Smooth muscle cell (in vitro differentiated cells): ENCODE measurements around the gene LGALS13. TPM values are rescaled to one million over a fixed set of nuclear protein-coding genes. Genes with fewer than 3 reads are reported as not detected.

Experiments used
- DNase-seq: peaks from one replicate; lab custom pipeline; 2025; ENCODE audit not compliant: unreplicated experiment; lab: John Stamatoyannopoulos, UW
- H2AFZ ChIP-seq: fragments of 200-600 bp; sonication (generic); 2 replicates; pipeline ENCODE4 v1.6.0; 2016; ENCODE audit warnings: antibody characterized with exemption, low read depth, mild to moderate bottlenecking
- H3F3A ChIP-seq: fragments of 200-600 bp; sonication (generic); 2 replicates; pipeline ENCODE4 v1.6.0; 2017; ENCODE audit warnings: antibody characterized with exemption, low read depth
- H3K27ac ChIP-seq: fragments of 200-600 bp; sonication (generic); 2 replicates; pipeline ENCODE4 v1.5.1; 2016; ENCODE audit warnings: low read depth, mild to moderate bottlenecking
- H3K27me3 ChIP-seq: fragments of 200-600 bp; sonication (generic); 2 replicates; pipeline ENCODE4 v1.6.1; 2016; ENCODE audit warnings: low read depth, mild to moderate bottlenecking
- H3K36me3 ChIP-seq: fragments of 200-600 bp; sonication (generic); 2 replicates; pipeline ENCODE4 v1.5.1; 2016; ENCODE audit warnings: low read depth
- H3K4me1 ChIP-seq: fragments of 200-600 bp; sonication (generic); 2 replicates; pipeline ENCODE4 v1.5.1; 2016; ENCODE audit warnings: low read depth
- H3K4me2 ChIP-seq: fragments of 200-600 bp; sonication (generic); 2 replicates; pipeline ENCODE4 v1.6.0; 2016; ENCODE audit warnings: mild to moderate bottlenecking
- H3K4me3 ChIP-seq: fragments of 200-600 bp; sonication (generic); 2 replicates; pipeline ENCODE4 v1.5.1; 2016; ENCODE audit warnings: mild to moderate bottlenecking
- H3K79me2 ChIP-seq: fragments of 200-600 bp; sonication (generic); 2 replicates; pipeline ENCODE4 v1.6.0; 2016; ENCODE audit warnings: low read depth, mild to moderate bottlenecking
- H3K9ac ChIP-seq: fragments of 200-600 bp; sonication (generic); 2 replicates; pipeline ENCODE4 v1.6.0; 2016; ENCODE audit warnings: low read depth
- H3K9me3 ChIP-seq: fragments of 200-600 bp; sonication (generic); replicated peaks from 2 replicates; pipeline ENCODE4 v1.5.1; 2016; ENCODE audit warnings: low read depth
- H4K20me1 ChIP-seq: fragments of 200-600 bp; sonication (generic); 2 replicates; pipeline ENCODE4 v1.6.0; 2016; ENCODE audit warnings: low read depth
- WGBS: methylation state at CpG from one replicate; pipeline ENCODE4 v1.1.7; 2016; ENCODE audit warnings: low lambda C conversion rate; 5-methylcytosine and 5-hydroxymethylcytosine counted together
- polyA plus RNA-seq: library from polyadenylated mRNA; unstranded; fragments of >200 nt; fragmentation: Nextera tagmentation; extraction: Ambion mirVana; gene quantifications from 2 replicates; pipeline ENCODE4 v1.2.1, GENCODE V29; 2016
- total RNA-seq: library from RNA; depleted of rRNA; stranded (reverse); fragments of >200 nt; gene quantifications from 2 replicates; pipeline ENCODE4 v1.2.3, GENCODE V29; 2014
- TF ChIP-seq, protein P1 (sequence below): fragments of 200-600 bp; sonication (generic); IDR thresholded peaks from 2 replicates; pipeline ENCODE4 v1.5.1; 2017; ENCODE audit warnings: borderline replicate concordance, mild to moderate bottlenecking, antibody characterized with exemption; ENCODE audit not compliant: insufficient read depth, poor library complexity, severe bottlenecking

Gene LGALS13
- total and polyA plus RNA-seq, 2 experiments from 2014 or later: not detected

DNA sequence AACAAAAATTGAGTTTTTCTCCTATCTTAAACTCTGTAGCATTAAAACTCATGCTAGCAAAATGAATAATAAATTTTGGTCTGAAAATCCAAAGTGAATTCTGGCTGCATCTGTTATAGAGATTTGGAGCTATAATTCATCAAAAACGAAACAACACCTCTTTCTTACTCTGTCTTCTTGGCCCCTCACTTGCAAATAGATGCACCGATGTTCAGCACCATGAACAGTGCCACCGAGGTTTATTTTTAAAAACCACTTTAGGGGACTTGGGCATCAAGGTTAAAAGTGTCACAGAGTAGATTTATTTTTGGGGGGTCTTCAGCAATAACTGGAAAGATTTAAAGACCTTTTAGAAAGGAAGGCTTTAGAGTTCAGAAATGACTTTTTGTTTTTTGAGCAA, 36.3 kb upstream of the LGALS13 start:
- DNase-seq: no peak
- H3K9me3 ChIP-seq: no peaks in the 10 kb centered on the region
- WGBS: 55% methylated on average over 3 of the region's 3 CpGs
- H3K9ac ChIP-seq: no peak overlapping the region
- H4K20me1 ChIP-seq: no peaks in the 10 kb centered on the region
- H2AFZ ChIP-seq: no peak overlapping the region
- peaks cover 4% of the 10 kb centered on the region for H3K27me3 ChIP-seq
- no peak overlapping the region for H3K27ac ChIP-seq
- no peak overlapping the region for H3K4me3 ChIP-seq
- H3K4me2 ChIP-seq: no peak overlapping the region
- no peaks in the 10 kb centered on the region for H3K4me1 ChIP-seq
- no peaks in the 10 kb centered on the region for H3K79me2 ChIP-seq
- TF ChIP-seq, protein P1, sequence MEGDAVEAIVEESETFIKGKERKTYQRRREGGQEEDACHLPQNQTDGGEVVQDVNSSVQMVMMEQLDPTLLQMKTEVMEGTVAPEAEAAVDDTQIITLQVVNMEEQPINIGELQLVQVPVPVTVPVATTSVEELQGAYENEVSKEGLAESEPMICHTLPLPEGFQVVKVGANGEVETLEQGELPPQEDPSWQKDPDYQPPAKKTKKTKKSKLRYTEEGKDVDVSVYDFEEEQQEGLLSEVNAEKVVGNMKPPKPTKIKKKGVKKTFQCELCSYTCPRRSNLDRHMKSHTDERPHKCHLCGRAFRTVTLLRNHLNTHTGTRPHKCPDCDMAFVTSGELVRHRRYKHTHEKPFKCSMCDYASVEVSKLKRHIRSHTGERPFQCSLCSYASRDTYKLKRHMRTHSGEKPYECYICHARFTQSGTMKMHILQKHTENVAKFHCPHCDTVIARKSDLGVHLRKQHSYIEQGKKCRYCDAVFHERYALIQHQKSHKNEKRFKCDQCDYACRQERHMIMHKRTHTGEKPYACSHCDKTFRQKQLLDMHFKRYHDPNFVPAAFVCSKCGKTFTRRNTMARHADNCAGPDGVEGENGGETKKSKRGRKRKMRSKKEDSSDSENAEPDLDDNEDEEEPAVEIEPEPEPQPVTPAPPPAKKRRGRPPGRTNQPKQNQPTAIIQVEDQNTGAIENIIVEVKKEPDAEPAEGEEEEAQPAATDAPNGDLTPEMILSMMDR: no peak
- H3K36me3 ChIP-seq: no peaks in the 10 kb centered on the region
- no peaks in the 10 kb centered on the region for H3F3A ChIP-seq

DNA sequence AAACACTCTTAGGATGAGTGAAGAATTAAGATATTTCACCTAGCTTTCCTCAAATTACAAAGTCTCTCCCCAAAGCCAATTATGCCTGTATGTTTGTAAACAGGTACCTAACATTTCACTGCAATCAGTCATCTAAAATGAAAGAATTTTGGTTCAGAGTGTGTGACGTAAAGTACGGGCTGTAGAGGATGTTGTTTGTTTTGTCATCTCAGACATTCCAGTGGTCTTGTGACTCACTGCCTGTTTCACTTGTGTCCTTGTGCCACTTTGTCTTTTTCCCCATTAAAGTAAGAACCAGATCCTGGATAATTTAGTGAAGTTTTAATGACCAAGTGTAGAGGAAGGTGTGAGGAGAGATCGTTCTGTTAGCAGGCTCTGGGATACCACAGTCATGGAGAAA, 33.7 kb upstream of the LGALS13 start:
- WGBS: 39% methylated on average over 3 of the region's 3 CpGs
- no peak for DNase-seq
- Histone ChIP-seq H3K9me3 (peaks cover 2% of the 10 kb centered on the region), H3F3A (no peaks in the 10 kb centered on the region), H3K4me1 (no peaks in the 10 kb centered on the region), H2AFZ (no peak overlapping the region), H3K27me3 (no peaks in the 10 kb centered on the region), H3K4me3 (no peak overlapping the region), H3K9ac (no peak overlapping the region), H4K20me1 (no peaks in the 10 kb centered on the region), H3K36me3 (no peaks in the 10 kb centered on the region), H3K4me2 (no peak overlapping the region), H3K27ac (no peak overlapping the region), H3K79me2 (no peaks in the 10 kb centered on the region)
- TF ChIP-seq, protein P1: no peak

DNA sequence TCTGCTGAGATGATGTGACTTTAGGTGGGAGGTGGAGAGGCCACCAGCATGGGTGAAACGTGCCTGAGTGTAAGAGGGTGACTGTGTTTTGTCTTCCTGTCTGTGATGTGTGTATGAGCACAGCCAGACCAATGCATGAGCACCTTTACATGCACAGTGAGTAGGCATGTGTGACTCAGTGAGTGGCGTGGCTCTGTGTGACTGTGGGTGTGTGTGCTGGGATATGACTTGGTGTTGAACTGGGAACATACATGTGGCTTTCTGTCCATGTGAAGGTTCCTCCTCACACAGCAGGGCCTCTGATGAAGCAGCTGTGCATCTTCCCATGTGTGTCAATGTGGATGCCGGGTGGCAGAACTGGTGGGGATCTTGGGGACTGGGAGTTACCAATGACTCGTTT, 19.9 kb upstream of the LGALS13 start:
- H3K4me2 ChIP-seq: no peak overlapping the region
- no peak overlapping the region for H3K9ac ChIP-seq
- H3K36me3 ChIP-seq: no peaks in the 10 kb centered on the region
- 70% methylated on average over 4 of the region's 4 CpGs for WGBS
- H3F3A ChIP-seq: no peaks in the 10 kb centered on the region
- H2AFZ ChIP-seq: no peak overlapping the region
- TF ChIP-seq, protein P1: no peak
- no peaks in the 10 kb centered on the region for H3K27me3 ChIP-seq
- H3K27ac ChIP-seq: no peak overlapping the region
- H3K4me1 ChIP-seq: no peaks in the 10 kb centered on the region
- DNase-seq: no peak
- no peaks in the 10 kb centered on the region for H3K79me2 ChIP-seq
- no peaks in the 10 kb centered on the region for H4K20me1 ChIP-seq
- H3K9me3 ChIP-seq: no peaks in the 10 kb centered on the region
- no peak overlapping the region for H3K4me3 ChIP-seq

DNA sequence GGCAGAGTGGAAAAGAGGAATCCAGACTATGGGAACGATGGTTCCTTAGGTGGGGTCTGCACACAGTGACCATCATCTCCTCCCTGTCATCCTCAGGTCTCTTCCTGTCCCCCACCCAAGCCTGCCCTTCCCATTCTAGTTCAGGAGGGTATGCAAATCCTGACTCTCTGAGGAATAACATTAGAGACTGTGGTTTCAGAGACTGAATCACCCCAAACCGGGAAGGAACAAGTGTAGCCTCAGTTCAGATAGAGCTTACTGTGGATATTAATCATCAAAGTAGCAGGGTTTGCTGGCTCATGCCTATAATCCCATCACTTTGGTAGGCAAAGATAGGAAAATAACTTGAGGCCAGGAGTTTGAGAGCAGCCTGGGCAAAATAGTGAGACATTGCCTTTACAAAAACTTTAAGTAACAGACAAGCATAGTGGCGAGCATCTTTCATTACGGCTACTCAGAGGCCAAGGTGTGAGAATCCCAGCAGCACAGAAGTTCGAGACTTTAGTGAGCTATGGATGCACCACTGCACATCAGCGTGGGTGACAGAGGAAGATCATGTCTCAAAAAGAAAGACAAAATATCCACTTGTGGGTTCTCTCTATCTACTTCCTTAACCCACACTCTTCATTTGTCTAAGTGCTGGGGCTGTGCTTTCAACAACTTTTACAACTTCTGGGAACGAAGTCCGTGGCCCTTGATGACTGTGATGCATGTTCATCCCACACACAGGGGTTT, 19.3 kb upstream of the LGALS13 start:
- Histone ChIP-seq H3K9ac (no peak overlapping the region), H3F3A (no peaks in the 10 kb centered on the region), H3K4me1 (no peaks in the 10 kb centered on the region), H3K9me3 (no peaks in the 10 kb centered on the region), H3K27ac (no peak overlapping the region), H3K4me2 (no peak overlapping the region), H2AFZ (no peak overlapping the region), H3K4me3 (no peak overlapping the region), H3K27me3 (no peaks in the 10 kb centered on the region), H3K36me3 (no peaks in the 10 kb centered on the region), H3K79me2 (no peaks in the 10 kb centered on the region), H4K20me1 (no peaks in the 10 kb centered on the region)
- TF ChIP-seq, protein P1: no peak
- no peak for DNase-seq
- WGBS: 65% methylated on average over 8 of the region's 8 CpGs
